Liver (tissue), 3 donors: ENCODE results near the gene SERPINC1.
"Not testable (repeated sequence)": the region's sequence is repeated elsewhere in the genome, so short reads cannot be mapped to it uniquely, and the experiment has no call there.

ENCODE experiments used
- ATF3 ChIP-seq: IDR thresholded peaks from 2 replicates; pipeline ENCODE4 v1.6.1; 2016; ENCODE audit warnings: antibody characterized with exemption
- FOXA1 ChIP-seq: IDR thresholded peaks from 2 replicates; pipeline ENCODE4 v1.6.1; 2016; ENCODE audit warnings: antibody characterized with exemption
- GABPA ChIP-seq, 2 donors: IDR thresholded peaks in 1 of 2; conservative IDR thresholded peaks in 1 of 2; 2 replicates each; pipeline ENCODE4 v1.6.1; 2016; ENCODE audit warnings: antibody characterized with exemption in 2 of 2, mild to moderate bottlenecking in 1 of 2, moderate library complexity in 1 of 2
- HNF4A ChIP-seq, 2 donors: conservative IDR thresholded peaks; 2 replicates each; pipeline ENCODE4 v1.6.1; 2016; ENCODE audit warnings: antibody characterized with exemption in 2 of 2, mild to moderate bottlenecking in 2 of 2
- MAX ChIP-seq: IDR thresholded peaks from 2 replicates; pipeline ENCODE4 v1.6.1; 2016; ENCODE audit warnings: antibody characterized with exemption
- NR2F2 ChIP-seq: IDR thresholded peaks from 2 replicates; pipeline ENCODE4 v1.6.1; 2016; ENCODE audit warnings: antibody characterized with exemption
- RXRA ChIP-seq, 2 donors: IDR thresholded peaks; 2 replicates each; pipeline ENCODE4 v1.6.1; 2017 to 2018; ENCODE audit warnings: antibody characterized with exemption in 2 of 2, mild to moderate bottlenecking in 1 of 2
- SP1 ChIP-seq: IDR thresholded peaks from 2 replicates; pipeline ENCODE4 v1.6.1; 2018; ENCODE audit warnings: antibody characterized with exemption, mild to moderate bottlenecking
- TAF1 ChIP-seq: conservative IDR thresholded peaks from 2 replicates; pipeline ENCODE4 v1.6.1; 2016; ENCODE audit warnings: antibody characterized with exemption, mild to moderate bottlenecking
- TF ChIP-seq, protein P1 (sequence below): fragments of 150-350 bp; IDR thresholded peaks from 2 replicates; pipeline ENCODE4 v1.5.1; 2017; ENCODE audit warnings: improper control_type of control experiment, low read depth, low read length; ENCODE audit not compliant: missing input control
- TF ChIP-seq, protein P2 (sequence below): IDR thresholded peaks from 2 replicates; pipeline ENCODE4 v1.6.1; 2016; ENCODE audit warnings: antibody characterized with exemption
- donor health status: healthy.
- donor health status: healthy.

DNA sequence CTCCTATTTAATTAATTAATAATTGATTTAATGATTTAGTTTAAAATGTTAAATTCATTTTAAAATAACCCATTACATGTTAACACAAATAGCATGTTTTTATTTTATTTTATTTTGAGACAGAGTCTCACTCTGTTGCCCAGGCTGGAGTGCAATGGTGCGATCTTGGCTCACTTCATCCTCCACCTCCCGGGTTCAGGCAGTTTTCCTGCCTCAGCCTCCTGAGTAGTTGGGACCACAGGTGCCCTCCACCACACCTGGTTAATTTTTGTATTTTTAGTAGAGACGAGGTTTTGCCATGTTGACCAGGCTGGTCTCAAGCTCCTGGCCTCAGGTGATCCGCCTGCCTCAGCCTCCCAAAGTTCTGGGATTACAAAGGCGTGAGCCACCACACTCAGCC is 57.6 kb downstream of the SERPINC1 start:
- TF ChIP-seq, protein P1, sequence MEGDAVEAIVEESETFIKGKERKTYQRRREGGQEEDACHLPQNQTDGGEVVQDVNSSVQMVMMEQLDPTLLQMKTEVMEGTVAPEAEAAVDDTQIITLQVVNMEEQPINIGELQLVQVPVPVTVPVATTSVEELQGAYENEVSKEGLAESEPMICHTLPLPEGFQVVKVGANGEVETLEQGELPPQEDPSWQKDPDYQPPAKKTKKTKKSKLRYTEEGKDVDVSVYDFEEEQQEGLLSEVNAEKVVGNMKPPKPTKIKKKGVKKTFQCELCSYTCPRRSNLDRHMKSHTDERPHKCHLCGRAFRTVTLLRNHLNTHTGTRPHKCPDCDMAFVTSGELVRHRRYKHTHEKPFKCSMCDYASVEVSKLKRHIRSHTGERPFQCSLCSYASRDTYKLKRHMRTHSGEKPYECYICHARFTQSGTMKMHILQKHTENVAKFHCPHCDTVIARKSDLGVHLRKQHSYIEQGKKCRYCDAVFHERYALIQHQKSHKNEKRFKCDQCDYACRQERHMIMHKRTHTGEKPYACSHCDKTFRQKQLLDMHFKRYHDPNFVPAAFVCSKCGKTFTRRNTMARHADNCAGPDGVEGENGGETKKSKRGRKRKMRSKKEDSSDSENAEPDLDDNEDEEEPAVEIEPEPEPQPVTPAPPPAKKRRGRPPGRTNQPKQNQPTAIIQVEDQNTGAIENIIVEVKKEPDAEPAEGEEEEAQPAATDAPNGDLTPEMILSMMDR, result not testable (repeated sequence)
- TF ChIP-seq RXRA (IDR thresholded peaks at IDR 0.05); MAX; SP1; HNF4A (conservative IDR thresholded peaks at IDR 0.05); NR2F2; ATF3; FOXA1; TAF1; GABPA (IDR thresholded peaks at IDR 0.05 in 1 of 2, conservative IDR thresholded peaks at IDR 0.05 in 1 of 2): not testable (repeated sequence)
- TF ChIP-seq, protein P2, sequence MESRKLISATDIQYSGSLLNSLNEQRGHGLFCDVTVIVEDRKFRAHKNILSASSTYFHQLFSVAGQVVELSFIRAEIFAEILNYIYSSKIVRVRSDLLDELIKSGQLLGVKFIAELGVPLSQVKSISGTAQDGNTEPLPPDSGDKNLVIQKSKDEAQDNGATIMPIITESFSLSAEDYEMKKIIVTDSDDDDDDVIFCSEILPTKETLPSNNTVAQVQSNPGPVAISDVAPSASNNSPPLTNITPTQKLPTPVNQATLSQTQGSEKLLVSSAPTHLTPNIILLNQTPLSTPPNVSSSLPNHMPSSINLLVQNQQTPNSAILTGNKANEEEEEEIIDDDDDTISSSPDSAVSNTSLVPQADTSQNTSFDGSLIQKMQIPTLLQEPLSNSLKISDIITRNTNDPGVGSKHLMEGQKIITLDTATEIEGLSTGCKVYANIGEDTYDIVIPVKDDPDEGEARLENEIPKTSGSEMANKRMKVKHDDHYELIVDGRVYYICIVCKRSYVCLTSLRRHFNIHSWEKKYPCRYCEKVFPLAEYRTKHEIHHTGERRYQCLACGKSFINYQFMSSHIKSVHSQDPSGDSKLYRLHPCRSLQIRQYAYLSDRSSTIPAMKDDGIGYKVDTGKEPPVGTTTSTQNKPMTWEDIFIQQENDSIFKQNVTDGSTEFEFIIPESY, result not testable (repeated sequence)
